GM23338 (cell line): ENCODE data around the gene COL4A1. TPM values are rescaled to one million over a fixed set of nuclear protein-coding genes. Genes with fewer than 3 reads are reported as not detected.

Experiments
- ATAC-seq: fragments of 200-7000 bp; cut with Tn5 transposase; 3 replicates; pipeline ENCODE4 v1.9.1; 2020
- DNase-seq: peaks from one replicate; pipeline ENCODE4 v3.0.0-alpha.2; 2015; ENCODE audit warnings: low spot score
- H2AFZ ChIP-seq: fragments of 200-600 bp; sonication (generic); 2 replicates; pipeline ENCODE4 v1.8.0; 2016; ENCODE audit warnings: antibody characterized with exemption, mild to moderate bottlenecking, moderate library complexity
- H3F3A ChIP-seq: fragments of 200-600 bp; sonication (generic); replicated peaks from 2 replicates; pipeline ENCODE4 v1.8.0; 2017; ENCODE audit warnings: antibody characterized with exemption, mixed run types, low read depth
- H3K27ac ChIP-seq: fragments of 200-600 bp; sonication (generic); 2 replicates; pipeline ENCODE4 v1.6.1; 2016; ENCODE audit warnings: low read depth
- H3K27me3 ChIP-seq: fragments of 200-600 bp; sonication (generic); 2 replicates; pipeline ENCODE4 v1.8.0; 2016; ENCODE audit warnings: mild to moderate bottlenecking, mixed run types, moderate library complexity; ENCODE audit not compliant: insufficient read depth
- H3K36me3 ChIP-seq: fragments of 200-600 bp; sonication (generic); 2 replicates; pipeline ENCODE4 v1.8.0; 2016; ENCODE audit warnings: mild to moderate bottlenecking; ENCODE audit not compliant: insufficient read depth
- H3K4me1 ChIP-seq: fragments of 200-600 bp; sonication (generic); 2 replicates; pipeline ENCODE4 v1.8.0; 2016; ENCODE audit warnings: mild to moderate bottlenecking, moderate library complexity; ENCODE audit not compliant: insufficient read depth
- H3K4me2 ChIP-seq: fragments of 200-600 bp; sonication (generic); 2 replicates; pipeline ENCODE4 v1.7.1; 2017; ENCODE audit warnings: mixed run types
- H3K4me3 ChIP-seq: fragments of 200-600 bp; sonication (generic); 2 replicates; pipeline ENCODE4 v1.6.1; 2016; ENCODE audit warnings: mixed run types
- H3K79me2 ChIP-seq: fragments of 200-600 bp; sonication (generic); replicated peaks from 2 replicates; pipeline ENCODE4 v1.8.0; 2017; ENCODE audit warnings: mild to moderate bottlenecking; ENCODE audit not compliant: insufficient read depth
- H3K9me2 ChIP-seq: fragments of 200-600 bp; sonication (generic); 2 replicates; pipeline ENCODE4 v1.8.0; 2017; ENCODE audit not compliant: insufficient read depth
- H4K20me1 ChIP-seq: fragments of 200-600 bp; sonication (generic); replicated peaks from 2 replicates; pipeline ENCODE4 v1.8.0; 2017; ENCODE audit warnings: mild to moderate bottlenecking; ENCODE audit not compliant: insufficient read depth
- H3K27ac Mint-ChIP-seq: 2 replicates; pipeline ENCODE4 v1.8.0; 2020; ENCODE audit warnings: inconsistent platforms, mild to moderate bottlenecking, moderate library complexity, mixed read lengths
- H3K27me3 Mint-ChIP-seq: 3 replicates; pipeline ENCODE4 v1.8.0; 2022; ENCODE audit warnings: low read depth, mild to moderate bottlenecking, moderate library complexity, mixed read lengths, inconsistent platforms; ENCODE audit not compliant: insufficient read depth, poor library complexity
- H3K36me3 Mint-ChIP-seq: 3 replicates; pipeline ENCODE4 v1.8.0; 2021; ENCODE audit warnings: low read depth, mild to moderate bottlenecking, inconsistent platforms, moderate library complexity, mixed read lengths
- H3K4me1 Mint-ChIP-seq: 3 replicates; pipeline ENCODE4 v1.8.0; 2020; ENCODE audit warnings: mild to moderate bottlenecking, inconsistent platforms, mixed read lengths
- H3K4me3 Mint-ChIP-seq: 3 replicates; pipeline ENCODE4 v1.8.0; 2021; ENCODE audit warnings: moderate library complexity, mild to moderate bottlenecking, inconsistent platforms, mixed read lengths
- H3K9me3 Mint-ChIP-seq: 3 replicates; pipeline ENCODE4 v1.8.0; 2020; ENCODE audit warnings: moderate library complexity, mild to moderate bottlenecking, inconsistent platforms, mixed read lengths
- CREB1 ChIP-seq: fragments of 250-450 bp; sonication (Bioruptor Pico); IDR thresholded peaks from 2 replicates; pipeline ENCODE4 v1.5.0; 2020; ENCODE audit warnings: low read depth, mild to moderate bottlenecking, moderate library complexity
- ETS1 ChIP-seq: IDR thresholded peaks from 2 replicates; pipeline ENCODE4 v1.6.1; 2016; ENCODE audit warnings: antibody characterized with exemption
- EZH2 ChIP-seq: fragments of 200-600 bp; sonication (generic); IDR thresholded peaks from one replicate; pipeline ENCODE4 v1.8.0; 2017; ENCODE audit warnings: antibody characterized with exemption, mild to moderate bottlenecking, low read depth; ENCODE audit not compliant: unreplicated experiment
- EZH2phosphoT487 ChIP-seq: fragments of 200-600 bp; sonication (generic); IDR thresholded peaks from one replicate; pipeline ENCODE4 v1.8.1; 2018; ENCODE audit warnings: antibody characterized with exemption; ENCODE audit not compliant: unreplicated experiment
- POLR2AphosphoS5 ChIP-seq: IDR thresholded peaks from 2 replicates; pipeline ENCODE4 v1.6.1; 2016; ENCODE audit warnings: antibody characterized with exemption, low read depth
- REST ChIP-seq: IDR thresholded peaks from one replicate; pipeline ENCODE4 v1.6.1; 2018; ENCODE audit warnings: antibody characterized with exemption; ENCODE audit not compliant: unreplicated experiment
- STAT1 ChIP-seq: IDR thresholded peaks from one replicate; pipeline ENCODE4 v1.6.1; 2016; ENCODE audit warnings: antibody characterized with exemption; ENCODE audit not compliant: unreplicated experiment
- ZNF114 ChIP-seq: fragments of 250-450 bp; sonication (Bioruptor Pico); IDR thresholded peaks from 2 replicates; pipeline ENCODE4 v1.5.0; 2020; ENCODE audit warnings: mild to moderate bottlenecking, moderate library complexity
- ZNF331 ChIP-seq: fragments of 250-450 bp; sonication (Bioruptor Pico); IDR thresholded peaks from 2 replicates; pipeline ENCODE4 v1.5.0; 2020; ENCODE audit warnings: low read depth, mild to moderate bottlenecking, moderate library complexity
- ZNF462 ChIP-seq: fragments of 250-450 bp; sonication (Bioruptor Pico); IDR thresholded peaks from 2 replicates; pipeline ENCODE4 v1.5.0; 2020; ENCODE audit warnings: mild to moderate bottlenecking, moderate library complexity
- polyA plus RNA-seq: library from polyadenylated mRNA; unstranded; fragments of >200 nt; fragmentation: Nextera tagmentation; extraction: Ambion mirVana; gene quantifications from 2 replicates; pipeline ENCODE4 v1.2.1, GENCODE V29; 2016
- total RNA-seq: library from RNA; depleted of rRNA; stranded (reverse); fragments of >200 nt; shearing (Covaris generic); gene quantifications from 2 replicates; pipeline ENCODE4 v1.2.3, GENCODE V29; 2014

Gene COL4A1
- total and polyA plus RNA-seq, 2 experiments from 2014 or later: 39.1 to 110 TPM

GRCh38 chr13:110336681-110337080, 29.7 kb upstream of the COL4A1 start:
- Mint-ChIP-seq H3K36me3 (peaks cover 14% of the 10 kb centered on the region), H3K9me3 (no peaks in the 10 kb centered on the region), H3K27me3 (peaks cover 4% of the 10 kb centered on the region), H3K4me1 (peaks cover 38% of the 10 kb centered on the region), H3K4me3 (no peak overlapping the region), H3K27ac (no peak overlapping the region)
- DNase-seq (no peak), ATAC-seq (no peak)
- no peaks in the 10 kb centered on the region for H3K27me3 ChIP-seq
- no peaks in the 10 kb centered on the region for H3F3A ChIP-seq
- no peaks in the 10 kb centered on the region; the same call in 1 of the 2 replicates for H3K36me3 ChIP-seq
- no peak overlapping the region for H2AFZ ChIP-seq
- TF ChIP-seq POLR2AphosphoS5 (no peak), REST (no peak), EZH2phosphoT487 (no peak), CREB1 (no peak), STAT1 (no peak), ZNF114 (CRISPR knock-in tag) (no peak), EZH2 (no peak), ZNF331 (CRISPR knock-in tag) (no peak), ETS1 (no peak), ZNF462 (CRISPR knock-in tag) (no peak)
- peaks cover 24% of the 10 kb centered on the region for H3K4me1 ChIP-seq
- H3K4me3 ChIP-seq: no peak overlapping the region
- H3K4me2 ChIP-seq: no peak overlapping the region
- peaks cover 2% of the 10 kb centered on the region; the same call in 1 of the 2 replicates for H3K9me2 ChIP-seq
- no peak overlapping the region for H3K27ac ChIP-seq
- peaks cover 49% of the 10 kb centered on the region for H3K79me2 ChIP-seq
- H4K20me1 ChIP-seq: peaks cover 7% of the 10 kb centered on the region
